Neural crest cell (in vitro differentiated cells): ENCODE results near the gene KIAA0753. TPM values are rescaled to one million over a fixed set of nuclear protein-coding genes. Genes with fewer than 3 reads are reported as not detected.

Experiments
- DNase-seq: peaks from one replicate; pipeline ENCODE4 v3.0.0; 2021; ENCODE audit warnings: low read depth, mixed read lengths, low spot score
- H3K27ac Mint-ChIP-seq: one replicate; pipeline ENCODE4 v1.8.0; 2021; ENCODE audit warnings: mild to moderate bottlenecking, mixed read lengths; ENCODE audit not compliant: unreplicated experiment
- H3K27me3 Mint-ChIP-seq: 2 replicates; pipeline ENCODE4 v1.8.0; 2021; ENCODE audit warnings: low read depth, mild to moderate bottlenecking, mixed read lengths
- H3K36me3 Mint-ChIP-seq: 2 replicates; pipeline ENCODE4 v1.8.0; 2021; ENCODE audit warnings: low read depth, mild to moderate bottlenecking, mixed read lengths
- H3K4me1 Mint-ChIP-seq: 2 replicates; pipeline ENCODE4 v1.8.0; 2021; ENCODE audit warnings: mixed read lengths
- H3K4me3 Mint-ChIP-seq: one replicate; pipeline ENCODE4 v1.8.0; 2021; ENCODE audit warnings: mild to moderate bottlenecking, mixed read lengths
- H3K9me3 Mint-ChIP-seq: 2 replicates; pipeline ENCODE4 v1.8.0; 2021; ENCODE audit warnings: mixed read lengths
- total RNA-seq: library from RNA; stranded (reverse); gene quantifications from 2 replicates; pipeline ENCODE4 v1.2.1, GENCODE V29; 2021
- TF ChIP-seq, protein P1 (sequence below): fragments of 200-600 bp; sonication (generic); conservative IDR thresholded peaks from 2 replicates; pipeline ENCODE4 v1.5.0; 2021; ENCODE audit warnings: antibody characterized with exemption, mild to moderate bottlenecking

KIAA0753 gene
- total RNA-seq, 1 donor from 2014 or later, result 44.1 TPM

DNA sequence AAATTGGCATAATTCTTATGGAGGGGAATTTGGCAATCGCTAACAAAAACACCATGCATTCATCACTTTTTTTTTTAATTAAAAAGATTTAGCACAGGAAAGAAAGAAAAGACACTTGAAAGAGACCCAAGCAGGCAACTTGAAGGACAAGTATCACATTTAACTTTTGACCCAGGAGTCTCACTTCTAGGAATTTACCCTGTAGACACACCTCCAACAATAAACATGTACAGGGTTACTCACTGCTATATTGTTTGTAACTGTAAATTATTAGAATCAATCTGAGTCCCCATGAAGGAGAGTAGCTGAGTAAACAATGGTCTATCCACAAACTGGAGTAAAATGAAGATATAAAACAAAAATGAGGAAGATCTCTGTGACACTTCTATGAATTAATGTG is 10.1 kb downstream of the KIAA0753 start:
- DNase-seq, result no peak
- H3K4me3 Mint-ChIP-seq, result no peak overlapping the region
- peaks cover 25% of the 10 kb centered on the region for H3K36me3 Mint-ChIP-seq
- H3K9me3 Mint-ChIP-seq, result no peaks in the 10 kb centered on the region
- no peaks in the 10 kb centered on the region for H3K4me1 Mint-ChIP-seq
- H3K27ac Mint-ChIP-seq, result no peak overlapping the region
- TF ChIP-seq, protein P1, sequence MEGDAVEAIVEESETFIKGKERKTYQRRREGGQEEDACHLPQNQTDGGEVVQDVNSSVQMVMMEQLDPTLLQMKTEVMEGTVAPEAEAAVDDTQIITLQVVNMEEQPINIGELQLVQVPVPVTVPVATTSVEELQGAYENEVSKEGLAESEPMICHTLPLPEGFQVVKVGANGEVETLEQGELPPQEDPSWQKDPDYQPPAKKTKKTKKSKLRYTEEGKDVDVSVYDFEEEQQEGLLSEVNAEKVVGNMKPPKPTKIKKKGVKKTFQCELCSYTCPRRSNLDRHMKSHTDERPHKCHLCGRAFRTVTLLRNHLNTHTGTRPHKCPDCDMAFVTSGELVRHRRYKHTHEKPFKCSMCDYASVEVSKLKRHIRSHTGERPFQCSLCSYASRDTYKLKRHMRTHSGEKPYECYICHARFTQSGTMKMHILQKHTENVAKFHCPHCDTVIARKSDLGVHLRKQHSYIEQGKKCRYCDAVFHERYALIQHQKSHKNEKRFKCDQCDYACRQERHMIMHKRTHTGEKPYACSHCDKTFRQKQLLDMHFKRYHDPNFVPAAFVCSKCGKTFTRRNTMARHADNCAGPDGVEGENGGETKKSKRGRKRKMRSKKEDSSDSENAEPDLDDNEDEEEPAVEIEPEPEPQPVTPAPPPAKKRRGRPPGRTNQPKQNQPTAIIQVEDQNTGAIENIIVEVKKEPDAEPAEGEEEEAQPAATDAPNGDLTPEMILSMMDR, result no peak
- no peaks in the 10 kb centered on the region for H3K27me3 Mint-ChIP-seq

DNA sequence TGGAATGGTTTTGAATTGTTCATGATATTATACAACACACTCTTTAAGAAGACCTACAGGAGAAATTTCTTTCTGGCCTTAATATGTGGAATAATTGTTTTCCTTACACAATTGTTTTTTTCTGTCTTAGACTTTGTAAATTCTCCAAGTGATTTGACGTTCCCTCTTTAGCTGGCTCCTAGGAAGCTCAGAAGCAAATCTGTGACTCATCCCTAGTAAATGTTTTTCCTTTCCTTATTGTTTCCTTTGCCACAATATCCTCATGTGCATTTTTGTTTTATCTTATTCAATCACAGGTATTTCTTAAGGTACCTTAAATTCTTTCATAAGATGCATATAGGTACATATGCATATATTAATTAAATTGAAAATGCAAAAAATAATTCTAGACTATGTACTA is 13.5 kb downstream of the KIAA0753 start:
- Mint-ChIP-seq H3K27ac (no peak overlapping the region), H3K4me3 (no peak overlapping the region), H3K9me3 (no peaks in the 10 kb centered on the region), H3K4me1 (no peaks in the 10 kb centered on the region), H3K36me3 (peaks cover 11% of the 10 kb centered on the region), H3K27me3 (no peaks in the 10 kb centered on the region)
- no peak for DNase-seq
- TF ChIP-seq, protein P1, result no peak

DNA sequence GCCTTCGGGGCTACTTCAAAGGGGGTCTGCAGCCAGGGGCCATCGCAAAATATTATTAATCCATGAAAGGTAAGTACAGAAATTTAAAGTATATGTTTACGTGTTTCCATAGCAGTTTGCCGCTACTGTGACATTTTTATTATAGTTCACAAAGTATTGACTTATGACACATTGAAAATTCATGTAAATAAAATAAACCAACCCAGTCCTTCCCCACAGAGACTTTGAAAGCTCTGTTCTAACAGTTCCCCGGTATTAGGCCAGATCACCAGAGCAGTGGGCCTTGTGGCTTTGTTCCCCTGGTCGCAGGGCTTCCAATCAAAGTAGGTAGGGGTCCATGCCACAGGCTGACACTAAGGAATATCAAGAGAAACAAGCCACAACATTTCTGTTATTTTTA is 13.9 kb downstream of the KIAA0753 start:
- TF ChIP-seq, protein P1, result no peak
- H3K27me3 Mint-ChIP-seq, result no peaks in the 10 kb centered on the region
- no peak overlapping the region for H3K27ac Mint-ChIP-seq
- peaks cover 11% of the 10 kb centered on the region for H3K36me3 Mint-ChIP-seq
- H3K4me1 Mint-ChIP-seq, result no peaks in the 10 kb centered on the region
- DNase-seq, result no peak
- H3K4me3 Mint-ChIP-seq, result no peak overlapping the region
- H3K9me3 Mint-ChIP-seq, result no peaks in the 10 kb centered on the region

DNA sequence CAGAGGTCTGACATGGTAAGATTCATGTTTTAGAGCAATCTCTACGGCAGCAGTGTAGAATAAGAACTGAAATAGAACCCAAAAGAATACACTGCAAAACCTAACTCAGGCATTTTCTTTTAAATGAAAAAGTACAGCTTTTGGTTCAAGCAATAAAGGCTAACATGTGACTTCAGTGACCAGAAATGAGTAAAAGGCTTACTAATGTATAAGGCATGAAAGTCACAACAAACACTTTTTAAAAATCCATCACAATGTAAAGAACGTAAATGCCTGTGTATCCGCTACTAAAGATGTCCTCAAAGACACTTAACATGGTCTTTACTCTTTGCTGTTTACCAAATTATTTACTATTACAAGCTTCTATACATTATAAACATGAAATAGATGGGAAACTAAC is 16.6 kb downstream of the KIAA0753 start:
- H3K4me1 Mint-ChIP-seq, result no peaks in the 10 kb centered on the region
- H3K27me3 Mint-ChIP-seq, result no peaks in the 10 kb centered on the region
- TF ChIP-seq, protein P1, result no peak
- no peaks in the 10 kb centered on the region for H3K9me3 Mint-ChIP-seq
- no peak overlapping the region for H3K27ac Mint-ChIP-seq
- peaks cover 4% of the 10 kb centered on the region for H3K36me3 Mint-ChIP-seq
- no peak overlapping the region for H3K4me3 Mint-ChIP-seq
- DNase-seq, result no peak

DNA sequence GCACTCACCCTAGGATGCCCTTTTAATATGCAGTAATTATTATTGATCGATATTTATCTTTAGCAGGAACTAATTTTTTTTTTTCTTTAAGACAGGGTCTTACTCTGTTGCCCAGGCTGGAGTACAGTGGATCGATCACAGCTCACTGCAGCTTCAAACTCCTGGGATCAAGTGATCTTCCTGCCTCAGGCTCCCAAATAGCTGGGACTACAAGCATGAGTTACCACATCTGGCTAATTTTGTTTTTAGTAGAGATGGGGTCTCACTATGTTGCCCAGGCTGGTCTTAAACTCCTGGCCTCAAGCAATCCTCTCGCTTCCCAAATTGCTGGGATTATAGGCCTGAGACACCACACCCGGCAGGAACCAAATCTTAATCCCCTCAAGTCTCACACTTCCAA is 29.3 kb downstream of the KIAA0753 start:
- no peak for DNase-seq
- no peak overlapping the region for H3K4me3 Mint-ChIP-seq
- TF ChIP-seq, protein P1, result no peak
- no peaks in the 10 kb centered on the region for H3K9me3 Mint-ChIP-seq
- peaks cover 6% of the 10 kb centered on the region for H3K36me3 Mint-ChIP-seq
- no peaks in the 10 kb centered on the region for H3K4me1 Mint-ChIP-seq
- no peak overlapping the region for H3K27ac Mint-ChIP-seq
- no peaks in the 10 kb centered on the region for H3K27me3 Mint-ChIP-seq

DNA sequence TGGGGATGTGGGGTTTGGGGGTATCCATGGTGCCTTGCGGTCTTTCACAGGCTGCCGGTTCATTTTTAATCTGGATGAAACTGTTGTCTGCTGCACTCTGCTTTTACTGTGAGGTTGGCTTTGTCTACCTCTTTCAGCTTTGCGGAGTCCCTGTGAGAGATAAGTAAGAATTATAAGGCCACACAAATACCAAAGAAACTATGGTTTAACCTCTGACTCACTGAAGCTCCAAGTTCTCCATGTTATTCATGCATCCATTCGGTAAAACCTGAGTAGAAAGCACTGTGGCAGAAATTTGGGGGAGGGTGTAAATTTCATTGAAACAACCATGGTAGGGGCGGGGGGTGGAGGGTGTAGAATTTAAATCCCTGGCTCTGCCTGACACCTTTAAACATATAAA is 30.5 kb downstream of the KIAA0753 start:
- DNase-seq, result no peak
- Mint-ChIP-seq H3K4me1 (no peaks in the 10 kb centered on the region), H3K27me3 (no peaks in the 10 kb centered on the region), H3K4me3 (no peak overlapping the region), H3K36me3 (peaks cover 11% of the 10 kb centered on the region), H3K27ac (no peak overlapping the region), H3K9me3 (no peaks in the 10 kb centered on the region)
- TF ChIP-seq, protein P1, result no peak
